ENCODE measurements around the gene TRAF1. TPM values are rescaled to one million over a fixed set of nuclear protein-coding genes. Genes with fewer than 3 reads are reported as not detected.
"Not testable (repeated sequence)": the region's sequence is repeated elsewhere in the genome, so short reads cannot be mapped to it uniquely, and the experiment has no call there.

TRAF1 gene
- 1.1 and 4.1 TPM in 2 replicates for total RNA-seq (2012; rRNA removed)

- Histone ChIP-seq H3K36me3 (ENCODE audit: insufficient read depth, low read length) (no peaks in the 10 kb centered on the region), H3K9me3 (replicated peaks; ENCODE audit: low read length) (no peaks in the 10 kb centered on the region), H3K9ac (ENCODE audit: low read depth, low read length) (peak within 1 kb of the TSS; percentile 60), H3K4me1 (ENCODE audit: control insufficient read depth, insufficient read depth, low read length) (peaks cover 38% of the 10 kb centered on the region), H3K4me2 (ENCODE audit: low read length) (peak within 1 kb of the TSS; percentile 30), H3K27me3 (ENCODE audit: control insufficient read depth, insufficient read depth, low read length) (no peaks in the 10 kb centered on the region), H3K4me3 (ENCODE audit: low read length) (no peak within 1 kb of the TSS)
Observed at GRCh38 chr9:120926397-120926928, at the start of gene TRAF1. TRAF1 (minus strand) TSS chr9:120926796; CDS start chr9:120926075, 721 bp downstream.

GRCh38 chr9:120974921-120975320, 48.3 kb upstream of the TRAF1 start:
- Histone ChIP-seq H3K4me1 (ENCODE audit: control insufficient read depth, insufficient read depth, low read length) (no peaks in the 10 kb centered on the region), H3K4me2 (ENCODE audit: low read length) (no peak overlapping the region), H3K27me3 (ENCODE audit: control insufficient read depth, insufficient read depth, low read length) (no peaks in the 10 kb centered on the region), H3K4me3 (ENCODE audit: low read length) (no peak overlapping the region), H3K9ac (ENCODE audit: low read depth, low read length) (no peak overlapping the region), H3K9me3 (replicated peaks; ENCODE audit: low read length) (no peaks in the 10 kb centered on the region), H3K36me3 (ENCODE audit: insufficient read depth, low read length) (no peaks in the 10 kb centered on the region)

- no peak overlapping the region for H3K9ac ChIP-seq (ENCODE audit: low read depth, low read length)
- H3K4me3 ChIP-seq (ENCODE audit: low read length) = no peak overlapping the region
- H3K27me3 ChIP-seq (ENCODE audit: control insufficient read depth, insufficient read depth, low read length) = no peaks in the 10 kb centered on the region
- no peaks in the 10 kb centered on the region for H3K9me3 ChIP-seq (replicated peaks; ENCODE audit: low read length)
- H3K4me2 ChIP-seq (ENCODE audit: low read length) = no peak overlapping the region
- H3K4me1 ChIP-seq (ENCODE audit: control insufficient read depth, insufficient read depth, low read length) = no peaks in the 10 kb centered on the region
- no peaks in the 10 kb centered on the region for H3K36me3 ChIP-seq (ENCODE audit: insufficient read depth, low read length)
Observed at GRCh38 chr9:120974181-120974580, 47.6 kb upstream of the TRAF1 start.

GRCh38 chr9:120971938-120972337, 45.3 kb upstream of the TRAF1 start:
- H3K9me3 ChIP-seq (replicated peaks; ENCODE audit: low read length) = no peaks in the 10 kb centered on the region
- H3K4me1 ChIP-seq (ENCODE audit: control insufficient read depth, insufficient read depth, low read length) = no peaks in the 10 kb centered on the region
- H3K4me3 ChIP-seq (ENCODE audit: low read length) = no peak overlapping the region
- H3K36me3 ChIP-seq (ENCODE audit: insufficient read depth, low read length) = no peaks in the 10 kb centered on the region
- no peaks in the 10 kb centered on the region for H3K27me3 ChIP-seq (ENCODE audit: control insufficient read depth, insufficient read depth, low read length)
- H3K9ac ChIP-seq (ENCODE audit: low read depth, low read length) = no peak overlapping the region
- no peak overlapping the region for H3K4me2 ChIP-seq (ENCODE audit: low read length)

GRCh38 chr9:120971471-120971870, 44.9 kb upstream of the TRAF1 start:
- not testable (repeated sequence) for H3K9ac ChIP-seq (ENCODE audit: low read depth, low read length); H3K36me3 ChIP-seq (ENCODE audit: insufficient read depth, low read length); H3K4me2 ChIP-seq (ENCODE audit: low read length); H3K4me3 ChIP-seq (ENCODE audit: low read length); H3K9me3 ChIP-seq (replicated peaks; ENCODE audit: low read length); H3K27me3 ChIP-seq (ENCODE audit: control insufficient read depth, insufficient read depth, low read length); H3K4me1 ChIP-seq (ENCODE audit: control insufficient read depth, insufficient read depth, low read length)

- Histone ChIP-seq H3K4me3 (ENCODE audit: low read length) (no peak overlapping the region), H3K36me3 (ENCODE audit: insufficient read depth, low read length) (no peaks in the 10 kb centered on the region), H3K9ac (ENCODE audit: low read depth, low read length) (no peak overlapping the region), H3K4me2 (ENCODE audit: low read length) (no peak overlapping the region), H3K27me3 (ENCODE audit: control insufficient read depth, insufficient read depth, low read length) (no peaks in the 10 kb centered on the region), H3K4me1 (ENCODE audit: control insufficient read depth, insufficient read depth, low read length) (no peaks in the 10 kb centered on the region), H3K9me3 (replicated peaks; ENCODE audit: low read length) (no peaks in the 10 kb centered on the region)
Observed at GRCh38 chr9:120970244-120970643, 43.6 kb upstream of the TRAF1 start.

- Histone ChIP-seq H3K36me3 (ENCODE audit: insufficient read depth, low read length) (no peaks in the 10 kb centered on the region), H3K4me2 (ENCODE audit: low read length) (no peak overlapping the region), H3K4me3 (ENCODE audit: low read length) (no peak overlapping the region), H3K27me3 (ENCODE audit: control insufficient read depth, insufficient read depth, low read length) (no peaks in the 10 kb centered on the region), H3K9me3 (replicated peaks; ENCODE audit: low read length) (no peaks in the 10 kb centered on the region), H3K4me1 (ENCODE audit: control insufficient read depth, insufficient read depth, low read length) (no peaks in the 10 kb centered on the region), H3K9ac (ENCODE audit: low read depth, low read length) (no peak overlapping the region)
Observed at GRCh38 chr9:120966013-120966369, 39.4 kb upstream of the TRAF1 start.

- H3K27me3 ChIP-seq (ENCODE audit: control insufficient read depth, insufficient read depth, low read length) = no peaks in the 10 kb centered on the region
- no peak overlapping the region for H3K9ac ChIP-seq (ENCODE audit: low read depth, low read length)
- no peak overlapping the region for H3K4me3 ChIP-seq (ENCODE audit: low read length)
- H3K4me1 ChIP-seq (ENCODE audit: control insufficient read depth, insufficient read depth, low read length) = no peaks in the 10 kb centered on the region
- no peaks in the 10 kb centered on the region for H3K36me3 ChIP-seq (ENCODE audit: insufficient read depth, low read length)
- H3K4me2 ChIP-seq (ENCODE audit: low read length) = no peak overlapping the region
- no peaks in the 10 kb centered on the region for H3K9me3 ChIP-seq (replicated peaks; ENCODE audit: low read length)
Observed at GRCh38 chr9:120965344-120966012, 38.9 kb upstream of the TRAF1 start.

- no peak overlapping the region for H3K4me2 ChIP-seq (ENCODE audit: low read length)
- H3K4me3 ChIP-seq (ENCODE audit: low read length) = no peak overlapping the region
- no peaks in the 10 kb centered on the region for H3K4me1 ChIP-seq (ENCODE audit: control insufficient read depth, insufficient read depth, low read length)
- H3K27me3 ChIP-seq (ENCODE audit: control insufficient read depth, insufficient read depth, low read length) = no peaks in the 10 kb centered on the region
- no peaks in the 10 kb centered on the region for H3K9me3 ChIP-seq (replicated peaks; ENCODE audit: low read length)
- no peaks in the 10 kb centered on the region for H3K36me3 ChIP-seq (ENCODE audit: insufficient read depth, low read length)
- H3K9ac ChIP-seq (ENCODE audit: low read depth, low read length) = no peak overlapping the region
Observed at GRCh38 chr9:120961936-120962335, 35.3 kb upstream of the TRAF1 start.

- H3K27me3 ChIP-seq (ENCODE audit: control insufficient read depth, insufficient read depth, low read length) = no peaks in the 10 kb centered on the region
- H3K4me1 ChIP-seq (ENCODE audit: control insufficient read depth, insufficient read depth, low read length) = no peaks in the 10 kb centered on the region
- H3K4me2 ChIP-seq (ENCODE audit: low read length) = no peak overlapping the region
- no peaks in the 10 kb centered on the region for H3K9me3 ChIP-seq (replicated peaks; ENCODE audit: low read length)
- H3K36me3 ChIP-seq (ENCODE audit: insufficient read depth, low read length) = no peaks in the 10 kb centered on the region
- H3K4me3 ChIP-seq (ENCODE audit: low read length) = no peak overlapping the region
- H3K9ac ChIP-seq (ENCODE audit: low read depth, low read length) = no peak overlapping the region
Observed at GRCh38 chr9:120960001-120960400, 33.4 kb upstream of the TRAF1 start.

- H3K9ac ChIP-seq (ENCODE audit: low read depth, low read length) = no peak overlapping the region
- no peaks in the 10 kb centered on the region for H3K27me3 ChIP-seq (ENCODE audit: control insufficient read depth, insufficient read depth, low read length)
- H3K4me1 ChIP-seq (ENCODE audit: control insufficient read depth, insufficient read depth, low read length) = no peaks in the 10 kb centered on the region
- no peaks in the 10 kb centered on the region for H3K9me3 ChIP-seq (replicated peaks; ENCODE audit: low read length)
- no peaks in the 10 kb centered on the region for H3K36me3 ChIP-seq (ENCODE audit: insufficient read depth, low read length)
- no peak overlapping the region for H3K4me3 ChIP-seq (ENCODE audit: low read length)
- H3K4me2 ChIP-seq (ENCODE audit: low read length) = no peak overlapping the region
Observed at GRCh38 chr9:120956862-120957261, 30.3 kb upstream of the TRAF1 start.

GRCh38 chr9:120951960-120952618, 25.5 kb upstream of the TRAF1 start:
- no peaks in the 10 kb centered on the region for H3K4me1 ChIP-seq (ENCODE audit: control insufficient read depth, insufficient read depth, low read length)
- no peak overlapping the region for H3K9ac ChIP-seq (ENCODE audit: low read depth, low read length)
- H3K27me3 ChIP-seq (ENCODE audit: control insufficient read depth, insufficient read depth, low read length) = no peaks in the 10 kb centered on the region
- no peaks in the 10 kb centered on the region for H3K36me3 ChIP-seq (ENCODE audit: insufficient read depth, low read length)
- no peak overlapping the region for H3K4me2 ChIP-seq (ENCODE audit: low read length)
- H3K9me3 ChIP-seq (replicated peaks; ENCODE audit: low read length) = no peaks in the 10 kb centered on the region
- no peak overlapping the region for H3K4me3 ChIP-seq (ENCODE audit: low read length)

Data from skeletal muscle satellite cell (primary cell).